ENCODE measurements around the gene CDKAL1.

- TF ChIP-seq CTCF (IDR thresholded peaks at IDR 0.05) (no peak), ZC3H11A (IDR thresholded peaks at IDR 0.05) (no peak), POLR2A (IDR thresholded peaks at IDR 0.05; ENCODE audit: low read length) (no peak), HDAC2 (IDR thresholded peaks at IDR 0.05) (no peak), RFX5 (IDR thresholded peaks at IDR 0.05) (no peak), EHMT2 (IDR thresholded peaks at IDR 0.05; ENCODE audit: low read depth) (no peak), BHLHE40 (IDR thresholded peaks at IDR 0.05; ENCODE audit: low read depth, low read length) (no peak)
- TF ChIP-seq, protein P1, sequence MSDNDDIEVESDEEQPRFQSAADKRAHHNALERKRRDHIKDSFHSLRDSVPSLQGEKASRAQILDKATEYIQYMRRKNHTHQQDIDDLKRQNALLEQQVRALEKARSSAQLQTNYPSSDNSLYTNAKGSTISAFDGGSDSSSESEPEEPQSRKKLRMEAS (IDR thresholded peaks at IDR 0.05) = no peak
- TF ChIP-seq, protein P2, sequence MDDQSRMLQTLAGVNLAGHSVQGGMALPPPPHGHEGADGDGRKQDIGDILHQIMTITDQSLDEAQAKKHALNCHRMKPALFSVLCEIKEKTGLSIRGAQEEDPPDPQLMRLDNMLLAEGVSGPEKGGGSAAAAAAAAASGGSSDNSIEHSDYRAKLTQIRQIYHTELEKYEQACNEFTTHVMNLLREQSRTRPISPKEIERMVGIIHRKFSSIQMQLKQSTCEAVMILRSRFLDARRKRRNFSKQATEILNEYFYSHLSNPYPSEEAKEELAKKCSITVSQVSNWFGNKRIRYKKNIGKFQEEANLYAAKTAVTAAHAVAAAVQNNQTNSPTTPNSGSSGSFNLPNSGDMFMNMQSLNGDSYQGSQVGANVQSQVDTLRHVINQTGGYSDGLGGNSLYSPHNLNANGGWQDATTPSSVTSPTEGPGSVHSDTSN (IDR thresholded peaks at IDR 0.05) = no peak
Observed at GRCh38 chr6:20850686-20851416, 316.6 kb downstream of the CDKAL1 start.
